Neural cell (in vitro differentiated cells): ENCODE results near the gene POLR2H. TPM values are rescaled to one million over a fixed set of nuclear protein-coding genes. Genes with fewer than 3 reads are reported as not detected.

ENCODE experiments used
- H2AFZ ChIP-seq: fragments of 200-600, 300-800 bp; sonication (generic), shearing (Covaris generic); 2 replicates; pipeline ENCODE4 v1.6.0; 2014; ENCODE audit warnings: low read depth, mild to moderate bottlenecking, antibody characterized with exemption, low read length, moderate library complexity
- H3F3A ChIP-seq: fragments of 200-600 bp; shearing (Covaris generic); 2 replicates; pipeline ENCODE4 v1.6.1; 2016; ENCODE audit warnings: mild to moderate bottlenecking, moderate library complexity, mixed read lengths, antibody characterized with exemption, low read length; ENCODE audit not compliant: insufficient read depth, poor library complexity, severe bottlenecking
- H3K27ac ChIP-seq: fragments of 200-600, 300-800 bp; sonication (generic), shearing (Covaris generic); 2 replicates; pipeline ENCODE4 v1.5.1; 2014; ENCODE audit warnings: mild to moderate bottlenecking, low read length, moderate library complexity
- H3K27me3 ChIP-seq: fragments of 300-800, 200-600 bp; sonication (generic), shearing (Covaris generic); 2 replicates; pipeline ENCODE4 v1.6.0; 2014; ENCODE audit warnings: mild to moderate bottlenecking, low read depth, low read length, moderate library complexity; ENCODE audit not compliant: insufficient read depth
- H3K36me3 ChIP-seq: fragments of 300-800, 200-600 bp; sonication (generic), shearing (Covaris generic); 2 replicates; pipeline ENCODE4 v1.5.1; 2014; ENCODE audit warnings: mild to moderate bottlenecking, antibody characterized with exemption, low read length, moderate library complexity; ENCODE audit not compliant: insufficient read depth
- H3K4me2 ChIP-seq: fragments of 300-800, 200-600 bp; sonication (generic), shearing (Covaris generic); 2 replicates; pipeline ENCODE4 v1.6.0; 2014; ENCODE audit warnings: mild to moderate bottlenecking, low read length
- H3K4me3 ChIP-seq: fragments of 300-800, 200-600 bp; sonication (generic), shearing (Covaris generic); 2 replicates; pipeline ENCODE4 v1.5.1; 2014; ENCODE audit warnings: mild to moderate bottlenecking, low read length, moderate library complexity
- H3K79me2 ChIP-seq: fragments of 200-600 bp; shearing (Covaris generic); replicated peaks from 2 replicates; pipeline ENCODE4 v1.6.0; 2014; ENCODE audit warnings: mild to moderate bottlenecking, low read length, moderate library complexity; ENCODE audit not compliant: insufficient read depth
- H3K9ac ChIP-seq: fragments of 300-800, 200-600 bp; sonication (generic), shearing (Covaris generic); 2 replicates; pipeline ENCODE4 v1.6.1; 2016; ENCODE audit warnings: mild to moderate bottlenecking, low read length, mixed read lengths
- H3K9me2 ChIP-seq: fragments of 200-600 bp; shearing (Covaris generic); 2 replicates; pipeline ENCODE4 v1.6.1; 2016; ENCODE audit warnings: mild to moderate bottlenecking, low read length, mixed read lengths; ENCODE audit not compliant: insufficient read depth
- H3K9me3 ChIP-seq: fragments of 200-600, 300-800 bp; sonication (generic), shearing (Covaris generic); 2 replicates; pipeline ENCODE4 v1.6.1; 2016; ENCODE audit warnings: mild to moderate bottlenecking, mixed run types, low read length, moderate library complexity, mixed read lengths
- H4K20me1 ChIP-seq: fragments of 200-600 bp; shearing (Covaris generic); 2 replicates; pipeline ENCODE4 v1.6.1; 2016; ENCODE audit warnings: mild to moderate bottlenecking, mixed run types; ENCODE audit not compliant: insufficient read depth
- CTCF ChIP-seq: fragments of 450-650 bp; IDR thresholded peaks from 2 replicates; pipeline ENCODE4 v1.5.1; 2014; ENCODE audit warnings: antibody characterized with exemption, mild to moderate bottlenecking, moderate library complexity; ENCODE audit not compliant: poor library complexity, severe bottlenecking
- EP300 ChIP-seq: fragments of 450-650 bp; conservative IDR thresholded peaks from 2 replicates; pipeline ENCODE4 v1.6.1; 2014; ENCODE audit warnings: antibody characterized with exemption, mild to moderate bottlenecking, moderate library complexity; ENCODE audit not compliant: poor library complexity, severe bottlenecking
- EZH2 ChIP-seq: fragments of 200-600, 300-800 bp; shearing (Covaris generic), sonication (generic); IDR thresholded peaks from 2 replicates; pipeline ENCODE4 v1.6.1; 2014; ENCODE audit warnings: antibody characterized with exemption, low read length, borderline replicate concordance, mild to moderate bottlenecking; ENCODE audit not compliant: insufficient read depth, poor library complexity, severe bottlenecking
- MXI1 ChIP-seq: fragments of 450-650 bp; conservative IDR thresholded peaks from 2 replicates; pipeline ENCODE4 v1.6.1; 2014; ENCODE audit warnings: antibody characterized with exemption, mild to moderate bottlenecking; ENCODE audit not compliant: poor library complexity, severe bottlenecking
- POLR2AphosphoS5 ChIP-seq: IDR thresholded peaks from 2 replicates; pipeline ENCODE4 v1.6.1; 2012
- RAD21 ChIP-seq: fragments of 450-650 bp; conservative IDR thresholded peaks from 2 replicates; pipeline ENCODE4 v1.6.1; 2014; ENCODE audit warnings: antibody characterized with exemption, mild to moderate bottlenecking, moderate library complexity
- REST ChIP-seq: IDR thresholded peaks from 2 replicates; pipeline ENCODE4 v1.6.1; 2012; ENCODE audit warnings: borderline replicate concordance
- SMC3 ChIP-seq: fragments of 450-650 bp; conservative IDR thresholded peaks from 2 replicates; pipeline ENCODE4 v1.6.1; 2014; ENCODE audit warnings: antibody characterized with exemption, mild to moderate bottlenecking, moderate library complexity; ENCODE audit not compliant: poor library complexity
- TAF1 ChIP-seq: IDR thresholded peaks from 2 replicates; pipeline ENCODE4 v1.6.1; 2012; ENCODE audit warnings: low read depth
- polyA plus RNA-seq: library from polyadenylated mRNA; depleted of rRNA; stranded (reverse); fragments of >200 nt; gene quantifications from 2 replicates; pipeline ENCODE4 v1.2.3, GENCODE V29; 2014

The POLR2H gene
- polyA plus RNA-seq, 1 donor from 2014 or later = 185 TPM

- no peaks in the 10 kb centered on the region for H4K20me1 ChIP-seq
- peak overlapping the region; percentile 98 for H3K9ac ChIP-seq
- H3F3A ChIP-seq = peaks cover 10% of the 10 kb centered on the region
- H3K4me2 ChIP-seq = peak overlapping the region; percentile 94
- no peaks in the 10 kb centered on the region for H3K9me2 ChIP-seq
- H3K27ac ChIP-seq = peak overlapping the region; percentile 99
- peak overlapping the region; percentile 95 for H3K4me3 ChIP-seq
- H3K9me3 ChIP-seq = no peaks in the 10 kb centered on the region
- H3K79me2 ChIP-seq = peaks cover 37% of the 10 kb centered on the region
- H2AFZ ChIP-seq = no peak overlapping the region
- TF ChIP-seq TAF1 (no peak), REST (no peak), EZH2 (no peak), POLR2AphosphoS5 (no peak), EP300 (no peak), CTCF (no peak)
- H3K36me3 ChIP-seq = no peaks in the 10 kb centered on the region
- H3K27me3 ChIP-seq = no peaks in the 10 kb centered on the region
Measured at GRCh38 chr3:184337981-184338380, 23.5 kb upstream of the POLR2H start.

- H3K27ac ChIP-seq = peak overlapping the region; percentile 99
- H3K27me3 ChIP-seq = no peaks in the 10 kb centered on the region
- peak overlapping the region; percentile 98 for H3K9ac ChIP-seq
- H4K20me1 ChIP-seq = no peaks in the 10 kb centered on the region
- H3K9me3 ChIP-seq = no peaks in the 10 kb centered on the region
- H3K36me3 ChIP-seq = no peaks in the 10 kb centered on the region
- peak overlapping the region; percentile 98 for H3K4me2 ChIP-seq
- H2AFZ ChIP-seq = peak overlapping the region; percentile 38
- no peaks in the 10 kb centered on the region for H3K9me2 ChIP-seq
- peaks cover 10% of the 10 kb centered on the region for H3F3A ChIP-seq
- peaks cover 37% of the 10 kb centered on the region for H3K79me2 ChIP-seq
- TF ChIP-seq MXI1 = peak; percentile 96
- TF ChIP-seq CTCF = peak; percentile 67
- peak; percentile 54 for TF ChIP-seq SMC3
- TF ChIP-seq POLR2AphosphoS5 = peak; percentile 92
- no peak for TF ChIP-seq EZH2
- peak; percentile 83 for TF ChIP-seq TAF1
- TF ChIP-seq EP300 = peak; percentile 81
- peak; percentile 72 for TF ChIP-seq REST
- peak; percentile 41 for TF ChIP-seq RAD21
- peak overlapping the region; percentile 95 for H3K4me3 ChIP-seq
Measured at GRCh38 chr3:184338511-184338945, 23.0 kb upstream of the POLR2H start.
